GM18517 (cell line): ENCODE results near the gene DIPK2B.

ENCODE experiments used
- ATAC-seq: cut with Tn5 transposase; IDR thresholded peaks from one replicate; pipeline ENCODE4 v1.9.1; 2021; ENCODE audit warnings: mild to moderate bottlenecking, moderate library complexity; ENCODE audit not compliant: unreplicated experiment

The DIPK2B gene, protein sequence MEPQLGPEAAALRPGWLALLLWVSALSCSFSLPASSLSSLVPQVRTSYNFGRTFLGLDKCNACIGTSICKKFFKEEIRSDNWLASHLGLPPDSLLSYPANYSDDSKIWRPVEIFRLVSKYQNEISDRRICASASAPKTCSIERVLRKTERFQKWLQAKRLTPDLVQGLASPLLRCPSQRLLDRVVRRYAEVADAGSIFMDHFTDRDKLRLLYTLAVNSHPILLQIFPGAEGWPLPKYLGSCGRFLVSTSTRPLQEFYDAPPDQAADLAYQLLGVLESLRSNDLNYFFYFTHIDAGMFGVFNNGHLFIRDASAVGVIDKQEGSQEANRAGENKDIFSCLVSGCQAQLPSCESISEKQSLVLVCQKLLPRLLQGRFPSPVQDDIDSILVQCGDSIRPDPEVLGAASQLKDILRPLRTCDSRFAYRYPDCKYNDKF

DNA sequence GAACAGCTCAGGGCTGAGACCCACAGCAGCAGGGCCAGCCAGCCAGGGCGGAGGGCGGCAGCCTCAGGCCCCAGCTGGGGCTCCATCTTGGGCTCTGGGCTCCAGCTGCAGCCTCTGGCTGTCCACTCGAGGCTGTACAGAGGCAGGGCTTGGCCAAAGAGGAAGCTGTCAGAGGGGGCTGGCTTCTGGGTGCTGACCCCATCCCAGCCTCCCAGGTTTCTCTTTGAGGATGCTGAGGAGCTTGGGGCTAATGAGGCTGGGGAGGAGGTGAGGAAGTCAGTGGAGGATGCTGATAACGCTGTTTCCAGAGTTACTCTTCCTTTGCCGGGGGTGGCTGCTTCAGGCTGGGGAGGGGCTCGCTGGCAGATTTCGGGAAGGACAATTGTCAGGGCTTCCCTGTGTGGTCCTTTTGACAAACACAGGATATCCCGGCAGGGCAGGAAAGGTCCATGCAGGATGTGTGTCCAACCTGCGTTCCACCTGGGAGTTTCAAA is at the start of gene DIPK2B:
Gene DIPK2B (minus strand): TSS at position 136 of the 494 bp plus-strand sequence. CDS start 50 bp downstream, at position 86.
- ATAC-seq, result no peak

DNA sequence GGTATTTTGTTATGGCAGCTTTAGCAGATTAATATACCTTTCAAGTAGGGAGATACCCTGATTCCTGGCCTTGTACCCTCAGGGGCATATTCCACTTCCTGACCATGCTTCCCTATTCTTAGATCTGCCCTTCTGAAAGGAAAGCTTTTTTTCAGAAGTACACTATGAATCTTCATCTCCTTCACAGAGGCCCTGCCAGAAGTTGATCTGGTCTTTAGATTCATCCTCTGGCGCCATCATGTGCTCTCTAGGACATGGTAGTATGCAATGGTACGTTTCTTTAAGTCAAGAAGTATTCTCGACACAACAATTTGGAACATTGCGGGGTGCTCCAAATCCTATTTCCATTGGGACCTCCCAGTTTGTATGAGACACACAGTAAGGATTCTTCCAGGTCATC is 39.6 kb upstream of the DIPK2B start:
- ATAC-seq, result no peak

DNA sequence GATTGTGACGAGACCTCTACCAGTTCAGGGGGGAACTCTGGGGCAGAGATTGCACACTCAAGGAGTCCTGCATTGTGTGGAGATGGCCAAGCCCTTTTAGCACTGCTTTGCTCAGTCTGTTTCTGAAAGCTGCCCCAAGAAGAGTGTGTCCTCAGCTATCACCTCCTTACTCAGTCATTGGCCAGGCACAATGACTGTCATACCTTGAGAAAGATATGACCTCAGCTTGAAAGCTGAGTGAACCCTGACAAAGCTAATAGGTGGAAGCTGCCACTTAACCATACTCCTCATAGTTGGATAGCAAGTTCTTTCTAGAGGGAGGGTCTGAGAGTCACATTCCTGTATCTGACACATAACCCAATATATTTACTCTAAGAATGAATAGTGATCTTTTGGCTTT is 37.8 kb upstream of the DIPK2B start:
- ATAC-seq, result no peak

DNA sequence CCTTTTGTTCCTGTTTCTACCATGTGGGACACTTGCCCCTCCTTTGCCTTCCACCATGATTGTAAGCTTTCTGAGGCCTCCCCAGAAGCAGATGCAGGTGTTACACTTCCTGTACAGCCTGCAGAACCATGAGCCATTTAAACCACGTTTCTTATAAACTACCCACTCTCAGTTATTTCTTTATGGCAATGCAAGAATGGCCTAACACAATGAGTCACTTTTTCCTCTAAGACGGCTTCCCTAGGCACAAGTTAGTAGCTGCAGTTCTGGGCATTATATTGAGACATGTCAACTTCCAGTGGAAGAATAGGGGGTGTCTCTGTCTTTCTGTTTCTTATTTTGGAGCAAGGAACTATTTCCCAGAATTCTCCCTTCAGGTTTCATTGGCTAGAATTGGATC is 32.9 kb upstream of the DIPK2B start:
- no peak for ATAC-seq

DNA sequence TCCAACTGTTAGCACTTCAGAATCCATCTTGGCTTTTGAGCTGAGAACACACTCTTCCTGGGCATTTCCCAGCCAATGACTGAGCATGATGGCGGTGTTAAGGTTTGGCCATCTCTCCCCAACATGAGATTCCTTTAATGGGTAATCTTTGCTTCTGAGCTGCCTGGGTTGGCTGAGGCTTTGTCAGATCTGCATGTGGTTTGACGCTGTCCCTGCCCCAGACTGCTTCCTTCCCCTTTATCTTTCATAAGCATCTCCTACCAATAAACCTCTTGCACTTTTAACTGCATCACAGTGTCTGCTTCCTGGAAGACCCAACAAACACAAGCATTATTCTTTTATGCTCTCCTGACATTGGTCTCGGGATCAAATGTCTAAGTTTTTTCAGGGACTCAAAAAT is 31.5 kb upstream of the DIPK2B start:
- ATAC-seq, result no peak

DNA sequence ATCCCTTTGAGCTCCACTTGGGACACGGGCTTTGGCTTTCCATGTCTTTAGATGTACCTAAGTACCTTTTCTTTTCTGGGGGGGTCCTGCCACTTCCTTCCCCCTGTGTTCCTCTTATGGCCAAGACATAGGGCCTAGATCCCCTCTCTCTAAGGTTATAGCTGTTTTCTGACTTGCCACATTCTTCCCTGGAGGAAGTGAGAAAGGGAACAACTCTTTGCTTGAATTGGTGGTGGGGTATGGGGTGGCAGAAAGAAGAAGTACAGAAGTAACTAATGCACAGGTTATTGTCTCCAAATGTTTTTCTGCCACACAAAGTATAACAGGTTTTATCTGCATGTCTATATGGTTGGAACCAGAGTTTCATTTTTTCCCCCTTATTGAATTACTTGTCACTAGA is 29.7 kb upstream of the DIPK2B start:
- ATAC-seq, result no peak

DNA sequence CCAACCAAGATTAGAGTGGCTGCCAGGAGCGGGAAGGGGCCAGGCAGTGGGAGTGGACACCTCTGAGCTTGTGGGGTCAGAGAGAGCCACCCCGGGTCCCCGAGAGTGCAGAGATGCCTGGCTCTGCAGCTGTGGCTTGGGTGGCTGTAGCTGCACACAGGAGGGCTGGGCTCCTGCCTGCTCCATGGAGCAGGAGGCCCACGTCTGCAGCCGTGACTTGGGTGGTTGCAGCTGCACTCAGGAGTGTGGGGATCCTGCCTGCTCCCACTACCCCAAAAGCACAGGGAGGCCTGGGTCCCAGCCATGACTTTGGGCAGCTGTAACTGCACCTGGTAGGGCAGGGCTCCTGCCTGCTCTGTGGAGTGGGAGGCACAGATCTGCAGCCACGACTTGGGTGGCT is 28.7 kb upstream of the DIPK2B start:
- no peak for ATAC-seq

DNA sequence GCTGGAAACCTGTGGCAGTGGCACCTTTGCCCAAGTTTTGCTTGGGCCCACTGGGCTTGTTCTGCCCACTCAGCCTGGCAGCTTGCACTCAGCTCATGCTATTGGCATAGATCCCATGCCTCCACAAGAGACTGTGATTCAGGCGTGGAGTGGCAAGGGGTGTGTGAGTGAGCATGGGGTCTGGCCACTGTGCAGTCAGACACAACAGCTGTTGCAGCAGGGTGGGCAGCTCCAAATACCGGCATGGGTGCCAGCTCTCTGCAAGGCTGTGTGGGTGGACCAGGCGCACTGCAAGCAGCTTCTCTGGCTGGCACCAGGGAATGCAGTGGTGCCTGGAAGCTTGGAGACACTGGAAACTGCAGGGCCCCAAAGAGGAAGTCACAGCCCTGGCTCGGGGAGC is 27.4 kb upstream of the DIPK2B start:
- no peak for ATAC-seq

DNA sequence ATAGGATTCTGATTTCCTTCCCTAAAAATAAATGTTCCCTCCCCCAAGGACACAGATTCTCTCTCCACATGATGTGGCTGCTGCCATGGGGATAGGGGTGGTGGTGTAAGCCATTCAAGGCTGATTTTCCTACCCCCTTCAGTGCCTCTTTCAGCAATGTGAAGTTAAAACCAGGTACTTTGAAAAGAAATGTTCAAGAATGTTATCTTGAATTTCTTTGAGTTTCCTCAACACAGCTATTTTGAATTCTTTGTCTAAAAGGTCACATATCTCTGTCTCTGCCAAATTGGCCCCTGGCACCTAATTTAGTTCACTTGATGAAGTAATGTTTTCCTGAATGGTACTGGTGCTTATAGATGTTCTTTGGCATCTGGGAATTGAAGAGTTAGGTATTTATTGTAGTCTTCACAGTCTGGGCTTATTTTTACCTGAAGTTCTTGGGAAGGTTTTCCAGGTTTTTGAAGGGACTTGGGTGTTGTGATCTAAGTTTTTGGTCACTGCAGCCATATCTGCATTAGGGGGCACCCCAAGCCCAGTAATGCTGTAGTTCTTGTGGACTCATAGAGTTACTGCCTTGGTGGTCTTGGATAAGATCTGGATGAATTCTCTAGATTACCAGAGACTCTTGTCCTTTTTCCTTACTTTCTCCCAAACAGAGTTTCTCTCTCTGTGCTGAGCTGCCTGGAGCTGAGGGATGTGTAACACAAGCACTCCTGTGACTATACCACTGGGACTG is 7.6 kb upstream of the DIPK2B start:
- no peak for ATAC-seq

DNA sequence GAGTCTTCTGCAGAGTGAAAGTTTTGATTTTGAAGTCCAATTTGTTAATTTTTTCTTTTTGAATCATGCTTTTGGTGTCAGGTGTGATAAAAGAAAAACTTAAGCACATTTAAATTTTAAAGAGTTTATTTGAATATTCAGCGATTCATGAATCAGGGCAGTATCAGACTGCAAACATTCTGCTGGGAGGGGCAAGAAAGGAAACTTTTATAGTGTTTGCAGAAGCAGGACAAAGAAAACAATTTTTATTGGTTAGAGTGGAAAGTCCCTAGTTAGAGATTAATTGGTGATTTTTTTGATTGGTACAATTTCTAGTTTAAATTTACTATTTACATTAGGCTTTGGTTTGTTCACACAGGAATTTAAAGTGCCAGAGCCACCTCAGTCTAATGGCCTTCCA is 1.5 kb upstream of the DIPK2B start:
- ATAC-seq, result no peak

DNA sequence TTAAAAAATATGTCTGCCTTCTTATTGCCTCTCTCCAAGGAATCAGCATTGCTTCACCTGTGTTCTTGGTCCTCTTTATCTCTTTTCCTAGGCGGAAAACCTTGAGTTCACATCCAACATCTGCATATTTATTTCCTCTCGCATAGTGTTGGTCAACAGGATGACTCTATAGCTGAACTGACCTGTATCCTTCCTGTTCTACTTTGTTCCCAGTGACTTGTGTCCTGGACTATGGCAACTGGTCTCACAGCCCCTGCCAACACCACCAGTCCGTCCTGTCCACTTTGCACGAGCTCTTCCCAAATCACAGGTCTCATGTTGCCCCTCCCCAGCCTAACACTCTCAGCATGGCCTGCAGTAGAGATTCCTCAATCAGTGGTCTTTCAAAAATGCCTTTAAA is 2.0 kb downstream of the DIPK2B start:
- no peak for ATAC-seq

DNA sequence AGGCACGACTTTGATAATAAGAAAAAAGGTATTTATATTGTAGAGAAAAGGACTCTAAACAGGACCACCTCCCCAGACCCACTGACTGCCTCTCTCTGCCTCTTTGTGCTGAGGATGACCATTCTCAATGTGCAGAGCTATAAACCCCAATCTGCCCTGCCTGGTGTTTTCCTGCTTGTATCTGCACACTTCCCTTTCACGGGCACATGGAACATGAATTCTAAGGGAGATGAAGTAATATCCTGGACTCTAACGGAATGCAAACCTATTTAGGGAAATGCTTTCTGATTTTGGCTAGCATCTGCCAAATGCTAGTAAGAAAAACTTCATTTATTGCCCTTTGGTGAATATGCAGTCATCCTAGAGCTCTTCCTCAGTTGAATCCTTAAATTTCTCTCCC is 2.4 kb downstream of the DIPK2B start:
- ATAC-seq, result no peak

DNA sequence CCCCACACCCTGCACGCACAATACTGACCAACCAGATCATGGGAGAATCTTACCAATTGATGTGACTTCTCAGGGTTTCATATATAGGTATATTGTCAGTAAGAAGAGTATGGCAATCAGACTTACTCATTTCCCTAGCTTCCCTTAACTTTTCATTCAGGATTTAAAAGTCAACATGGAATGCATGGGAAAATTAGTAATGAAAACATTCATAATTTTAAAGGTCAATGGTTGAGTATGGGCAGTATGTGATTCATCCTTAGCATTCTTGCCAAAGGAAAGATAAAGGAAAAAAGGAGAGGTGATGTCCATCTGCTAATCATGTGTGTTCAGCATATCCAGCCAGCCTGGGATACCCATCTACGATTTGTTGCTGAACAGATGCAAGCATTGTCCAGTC is 4.0 kb downstream of the DIPK2B start:
- ATAC-seq, result no peak

DNA sequence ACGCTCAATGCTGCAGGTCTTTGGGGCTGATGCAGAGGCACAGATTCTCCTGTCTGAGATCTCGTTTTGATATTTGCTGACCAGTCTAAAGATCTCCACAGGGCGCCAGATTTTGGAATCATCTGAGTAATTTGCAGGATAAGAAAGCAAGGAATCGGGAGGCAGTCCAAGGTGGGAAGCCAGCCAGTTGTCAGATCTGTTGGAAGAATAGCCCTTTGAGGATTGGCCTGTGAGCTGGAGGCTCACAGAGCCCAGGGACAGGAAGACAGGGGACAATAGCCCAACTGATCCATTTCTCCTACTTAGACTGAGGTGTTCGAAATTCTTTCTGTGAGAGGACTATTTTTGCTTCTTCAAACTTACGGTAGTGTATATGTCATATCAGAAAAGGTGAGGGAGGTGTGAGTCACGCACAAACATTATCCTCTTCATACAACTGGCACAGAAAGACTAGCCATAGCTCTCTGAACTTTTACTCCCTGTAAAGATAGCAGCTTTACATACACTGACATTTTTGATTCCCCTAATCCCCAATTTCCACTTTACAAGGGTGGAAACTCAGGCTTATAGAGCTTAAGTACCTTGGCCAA is 8.8 kb downstream of the DIPK2B start:
- ATAC-seq, result no peak

DNA sequence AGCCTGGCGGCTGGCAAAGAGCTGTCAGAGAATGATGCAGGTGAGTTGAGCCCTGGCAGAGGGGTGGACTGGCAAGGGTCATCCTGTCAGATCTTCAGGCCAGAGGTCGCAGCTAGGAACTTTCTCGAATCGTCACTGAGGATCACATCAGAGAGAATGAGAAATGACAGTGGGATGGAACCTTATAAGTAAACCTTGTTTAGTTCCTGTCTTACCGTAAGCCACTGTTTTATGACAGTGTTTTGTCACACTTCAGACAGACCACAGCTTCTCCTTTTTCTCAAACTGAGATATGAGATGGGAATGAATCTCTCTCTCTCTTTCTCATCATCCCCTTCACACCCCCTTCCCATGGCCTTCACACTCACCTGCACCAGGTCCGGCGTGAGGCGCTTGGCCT is 9.3 kb downstream of the DIPK2B start:
- no peak for ATAC-seq

DNA sequence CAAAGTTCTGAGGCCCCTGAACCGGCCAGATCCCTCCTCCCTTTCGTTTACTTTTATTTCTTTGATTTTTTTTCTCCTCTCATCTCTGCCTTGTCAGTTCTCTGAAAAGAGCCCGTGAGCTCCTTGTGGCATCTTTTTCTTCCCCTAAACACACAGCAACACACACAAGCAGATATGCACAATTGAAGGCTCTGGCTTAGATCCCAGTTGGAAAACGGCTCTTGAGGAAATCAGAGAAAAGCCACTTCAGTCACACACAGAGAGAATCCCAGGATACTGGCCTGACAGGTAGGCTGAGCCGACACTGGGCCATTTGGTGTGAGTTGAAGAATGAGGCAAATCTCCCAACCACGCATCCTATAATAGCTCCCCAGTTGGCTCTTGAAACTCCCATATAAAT is 12.9 kb downstream of the DIPK2B start:
- no peak for ATAC-seq

DNA sequence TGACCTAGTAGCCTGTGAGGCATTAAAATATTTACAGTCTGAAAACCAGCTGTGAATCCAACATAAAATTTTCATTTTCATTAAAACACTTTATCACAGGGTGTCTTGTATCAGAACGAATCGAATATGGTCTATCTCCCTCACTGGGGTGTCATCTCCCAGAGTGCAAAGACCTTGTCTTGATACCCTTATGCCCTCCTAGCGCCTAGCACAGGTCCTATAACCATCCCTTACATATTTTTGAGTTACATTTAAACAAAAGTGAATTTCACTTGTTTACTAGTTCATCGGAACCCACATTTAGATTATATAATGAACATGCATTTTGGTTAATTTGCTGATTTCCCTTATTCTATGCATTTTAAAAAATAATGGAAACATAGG is 14.0 kb downstream of the DIPK2B start:
- ATAC-seq, result peak; percentile 20

DNA sequence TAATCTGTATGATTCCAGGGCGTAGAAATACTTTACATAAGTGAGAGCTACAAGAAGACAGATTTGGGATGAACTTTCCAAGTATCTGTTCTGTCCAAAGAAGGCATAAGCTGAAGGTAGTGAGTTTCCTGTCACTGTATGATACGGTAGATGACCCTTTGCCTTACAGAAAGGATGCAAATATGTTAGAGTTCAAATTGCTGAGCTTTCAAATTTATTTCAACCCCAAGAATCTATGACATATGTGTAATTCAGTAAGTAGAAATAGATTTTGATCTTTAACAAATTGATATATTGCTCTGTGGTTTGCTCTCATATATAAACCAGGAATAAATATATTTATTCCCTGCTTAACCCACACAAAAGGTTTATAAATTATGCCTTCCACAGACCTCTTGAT is 16.5 kb downstream of the DIPK2B start:
- ATAC-seq, result no peak

DNA sequence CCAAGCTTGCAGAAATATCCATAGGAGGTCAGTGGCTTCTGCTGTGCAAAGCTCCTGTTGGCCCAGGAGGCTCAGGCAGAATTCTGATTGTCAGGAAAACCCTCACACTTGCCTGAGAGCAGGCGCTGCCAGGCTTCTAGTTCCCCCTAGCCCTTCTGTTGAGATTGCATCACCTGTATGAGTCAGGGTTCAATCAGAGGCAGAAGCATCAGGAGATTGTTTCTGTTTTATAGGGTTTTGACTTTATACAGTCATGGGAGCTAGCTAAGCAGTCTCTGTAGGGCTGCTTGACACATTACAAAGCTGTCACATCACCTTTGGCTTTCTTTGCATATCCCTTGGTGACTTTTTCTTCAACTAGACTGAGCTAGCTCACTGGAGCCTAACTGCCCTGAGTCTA is 27.8 kb downstream of the DIPK2B start:
- ATAC-seq, result no peak

DNA sequence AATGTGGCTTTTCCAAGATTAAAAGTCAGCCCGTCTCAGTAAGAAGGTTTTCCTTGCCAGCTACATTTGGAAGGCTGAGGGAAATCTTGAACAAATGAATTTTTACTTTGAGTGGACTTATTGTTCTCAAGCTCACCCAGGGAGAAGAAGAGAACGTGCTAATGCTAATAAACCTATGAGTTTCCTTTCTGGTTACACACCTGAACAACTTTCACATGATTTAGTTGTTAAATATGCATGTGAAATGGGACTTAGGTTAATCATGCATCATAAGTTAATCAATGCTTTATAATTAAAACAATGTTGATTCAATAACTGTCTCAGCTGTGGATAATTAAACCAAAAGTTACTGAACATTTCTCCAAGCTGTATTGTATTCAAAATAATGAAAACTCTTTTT is 33.9 kb downstream of the DIPK2B start:
- no peak for ATAC-seq

DNA sequence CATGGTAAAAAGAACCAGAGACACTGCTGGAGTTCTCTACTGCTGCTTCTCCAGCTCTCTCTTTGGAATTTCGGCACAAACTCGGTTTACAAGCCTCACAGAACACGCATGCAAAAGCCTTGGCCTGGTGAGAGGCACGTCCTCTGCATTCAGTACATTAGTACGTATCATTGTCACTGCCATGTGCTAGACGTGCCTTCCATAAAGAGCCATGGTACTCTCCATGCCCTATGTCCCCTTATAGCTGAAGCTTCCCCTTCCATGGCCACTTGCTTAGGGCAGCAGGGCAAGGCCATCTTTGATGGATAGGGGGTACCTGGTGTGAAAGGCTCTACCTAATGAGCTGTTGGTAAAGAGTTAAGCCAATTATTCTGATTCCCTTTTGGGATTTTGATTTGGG is 35.0 kb downstream of the DIPK2B start:
- no peak for ATAC-seq

DNA sequence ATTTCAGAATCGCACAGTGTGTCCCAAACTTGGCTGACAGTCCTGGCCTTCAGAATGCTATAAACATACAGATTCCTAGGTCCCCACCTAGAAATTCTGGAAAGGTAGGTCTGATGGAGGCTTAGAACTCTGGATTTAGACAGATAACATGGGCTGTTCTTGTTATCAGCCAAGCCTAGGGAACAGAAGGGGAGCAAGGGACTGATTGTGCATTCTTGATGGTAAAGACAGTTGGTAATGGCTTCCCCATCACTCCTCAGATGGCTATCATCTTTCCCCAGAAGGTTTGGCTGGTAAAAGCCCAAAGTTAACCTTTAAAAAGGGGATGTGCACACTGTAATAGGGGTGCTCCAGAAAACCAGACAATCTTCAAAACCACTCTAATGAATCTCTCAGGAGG is 35.7 kb downstream of the DIPK2B start:
- no peak for ATAC-seq
